Measurements from ENCODE around the gene LSAMP. TPM values are rescaled to one million over a fixed set of nuclear protein-coding genes. Genes with fewer than 3 reads are reported as not detected.

Gene LSAMP
- total RNA-seq, 1 donor from 2014 or later, result 4.4 TPM

DNA sequence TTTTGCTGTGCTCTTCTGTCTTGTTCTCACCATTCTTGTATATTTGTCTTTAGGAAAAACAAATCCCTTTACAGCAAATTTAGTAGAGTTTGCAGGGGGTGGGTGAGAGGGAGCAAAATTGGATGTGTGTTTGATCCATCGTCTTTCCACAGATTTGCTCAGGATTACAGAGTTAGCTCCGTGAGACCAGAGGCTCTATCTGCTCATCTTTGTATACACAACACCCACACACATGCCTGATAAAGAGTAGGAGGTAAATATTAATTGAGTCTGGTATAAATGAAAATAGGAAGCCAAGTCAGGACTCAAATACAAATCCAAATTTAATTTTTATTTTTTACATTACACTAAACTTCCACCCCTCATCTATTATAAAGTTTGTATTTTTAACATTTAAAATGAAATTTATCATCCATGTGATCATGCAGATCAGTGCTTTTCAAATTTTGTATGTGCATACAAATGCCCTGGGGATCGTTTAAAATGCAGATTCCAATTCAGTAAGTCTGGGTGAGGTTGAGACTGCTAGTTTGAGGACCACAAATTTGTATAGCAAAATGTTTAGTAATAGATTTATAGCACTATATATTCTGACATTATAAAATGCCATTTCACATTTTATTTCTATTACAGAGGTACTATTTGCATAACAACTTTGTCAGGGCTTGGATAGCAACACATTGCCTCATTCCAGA lies 326.7 kb downstream of the LSAMP start:
- no peak for DNase-seq (ENCODE audit: extremely low spot score, unreplicated experiment)
- TF ChIP-seq, protein P1, sequence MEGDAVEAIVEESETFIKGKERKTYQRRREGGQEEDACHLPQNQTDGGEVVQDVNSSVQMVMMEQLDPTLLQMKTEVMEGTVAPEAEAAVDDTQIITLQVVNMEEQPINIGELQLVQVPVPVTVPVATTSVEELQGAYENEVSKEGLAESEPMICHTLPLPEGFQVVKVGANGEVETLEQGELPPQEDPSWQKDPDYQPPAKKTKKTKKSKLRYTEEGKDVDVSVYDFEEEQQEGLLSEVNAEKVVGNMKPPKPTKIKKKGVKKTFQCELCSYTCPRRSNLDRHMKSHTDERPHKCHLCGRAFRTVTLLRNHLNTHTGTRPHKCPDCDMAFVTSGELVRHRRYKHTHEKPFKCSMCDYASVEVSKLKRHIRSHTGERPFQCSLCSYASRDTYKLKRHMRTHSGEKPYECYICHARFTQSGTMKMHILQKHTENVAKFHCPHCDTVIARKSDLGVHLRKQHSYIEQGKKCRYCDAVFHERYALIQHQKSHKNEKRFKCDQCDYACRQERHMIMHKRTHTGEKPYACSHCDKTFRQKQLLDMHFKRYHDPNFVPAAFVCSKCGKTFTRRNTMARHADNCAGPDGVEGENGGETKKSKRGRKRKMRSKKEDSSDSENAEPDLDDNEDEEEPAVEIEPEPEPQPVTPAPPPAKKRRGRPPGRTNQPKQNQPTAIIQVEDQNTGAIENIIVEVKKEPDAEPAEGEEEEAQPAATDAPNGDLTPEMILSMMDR (IDR thresholded peaks at IDR 0.05), result no peak
- no peak overlapping the region for H3K27ac Mint-ChIP-seq (ENCODE audit: unreplicated experiment)
- H3K27me3 Mint-ChIP-seq (ENCODE audit: unreplicated experiment), result peaks cover 4% of the 10 kb centered on the region
- H3K4me3 Mint-ChIP-seq (ENCODE audit: unreplicated experiment), result no peak overlapping the region
- no peaks in the 10 kb centered on the region for H3K36me3 Mint-ChIP-seq (ENCODE audit: unreplicated experiment)
- peaks cover 6% of the 10 kb centered on the region for H3K4me1 Mint-ChIP-seq (ENCODE audit: unreplicated experiment)
- no peaks in the 10 kb centered on the region for H3K9me3 Mint-ChIP-seq (ENCODE audit: unreplicated experiment)

DNA sequence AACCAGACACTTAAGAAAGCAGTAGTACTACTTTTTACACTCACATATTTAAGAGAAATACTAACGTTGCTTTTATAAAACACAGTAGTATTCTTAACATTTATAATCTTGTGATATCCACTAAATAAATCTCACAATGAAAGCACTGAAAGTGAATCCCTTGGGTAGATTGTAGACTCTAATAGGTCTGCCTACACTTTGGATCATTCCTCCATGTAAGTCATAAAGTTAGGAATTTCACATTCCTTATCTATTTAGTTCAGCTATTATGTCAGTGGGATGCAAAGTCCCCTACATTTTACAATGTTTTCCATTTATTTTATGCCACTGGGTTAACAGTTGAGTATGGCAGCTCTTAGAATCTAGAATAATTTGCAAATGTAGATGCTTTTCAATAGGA lies 330.7 kb downstream of the LSAMP start:
- H3K27me3 Mint-ChIP-seq (ENCODE audit: unreplicated experiment), result no peaks in the 10 kb centered on the region

DNA sequence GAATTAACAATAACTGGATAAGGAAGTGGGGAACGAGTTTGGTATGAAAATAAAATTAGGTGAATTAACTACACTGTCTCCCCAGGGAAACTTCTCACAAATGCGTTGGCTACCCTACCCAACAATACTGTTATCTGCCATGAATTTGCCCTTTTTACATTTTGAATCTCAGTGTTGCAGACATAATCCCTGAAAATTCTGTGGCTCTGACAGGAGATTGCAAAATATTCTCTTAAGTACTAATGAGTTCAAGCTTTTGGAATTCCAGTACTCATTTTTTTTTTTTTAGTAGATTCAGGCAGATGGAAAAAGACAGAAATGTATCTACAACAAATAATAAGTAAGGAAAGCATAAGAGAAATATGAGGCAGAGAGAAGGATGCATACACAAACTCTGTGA lies 332.6 kb downstream of the LSAMP start:
- DNase-seq (ENCODE audit: extremely low spot score, unreplicated experiment), result no peak
- H3K9me3 Mint-ChIP-seq (ENCODE audit: unreplicated experiment), result no peaks in the 10 kb centered on the region
- H3K4me1 Mint-ChIP-seq (ENCODE audit: unreplicated experiment), result peaks cover 10% of the 10 kb centered on the region
- H3K36me3 Mint-ChIP-seq (ENCODE audit: unreplicated experiment), result no peaks in the 10 kb centered on the region
- TF ChIP-seq, protein P1 (IDR thresholded peaks at IDR 0.05), result no peak
- H3K27me3 Mint-ChIP-seq (ENCODE audit: unreplicated experiment), result no peaks in the 10 kb centered on the region
- H3K27ac Mint-ChIP-seq (ENCODE audit: unreplicated experiment), result no peak overlapping the region
- H3K4me3 Mint-ChIP-seq (ENCODE audit: unreplicated experiment), result no peak overlapping the region

More for the DNA sequence above, 330.7 kb downstream of the LSAMP start:
- Mint-ChIP-seq H3K4me3 (ENCODE audit: unreplicated experiment) (no peak overlapping the region), H3K9me3 (ENCODE audit: unreplicated experiment) (no peaks in the 10 kb centered on the region), H3K36me3 (ENCODE audit: unreplicated experiment) (no peaks in the 10 kb centered on the region), H3K27ac (ENCODE audit: unreplicated experiment) (no peak overlapping the region), H3K4me1 (ENCODE audit: unreplicated experiment) (peaks cover 10% of the 10 kb centered on the region)
- DNase-seq (ENCODE audit: extremely low spot score, unreplicated experiment), result no peak
- TF ChIP-seq, protein P1 (IDR thresholded peaks at IDR 0.05), result no peak

DNA sequence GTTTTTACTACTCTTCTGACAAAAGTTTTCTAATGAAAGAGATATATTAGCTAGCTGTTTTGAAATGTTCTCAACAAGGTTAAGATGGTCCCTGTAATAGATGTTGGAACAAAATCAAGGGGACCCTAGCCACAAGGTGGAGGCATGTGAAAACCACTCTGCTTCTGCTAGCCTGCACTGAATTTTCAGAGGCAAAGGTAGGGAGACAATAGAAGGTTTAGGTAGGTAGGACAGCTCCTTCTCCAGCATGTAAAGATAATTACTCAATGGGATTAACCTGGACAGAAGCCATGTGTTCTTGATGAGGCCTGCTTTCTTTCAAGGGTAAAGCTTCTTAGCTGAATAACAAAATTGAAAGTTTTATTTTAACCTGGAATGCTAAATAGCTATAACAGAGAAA lies 333.5 kb downstream of the LSAMP start:
- Mint-ChIP-seq H3K9me3 (ENCODE audit: unreplicated experiment) (no peaks in the 10 kb centered on the region), H3K4me3 (ENCODE audit: unreplicated experiment) (no peak overlapping the region), H3K27me3 (ENCODE audit: unreplicated experiment) (no peaks in the 10 kb centered on the region), H3K27ac (ENCODE audit: unreplicated experiment) (no peak overlapping the region), H3K36me3 (ENCODE audit: unreplicated experiment) (no peaks in the 10 kb centered on the region), H3K4me1 (ENCODE audit: unreplicated experiment) (peaks cover 10% of the 10 kb centered on the region)
- TF ChIP-seq, protein P1 (IDR thresholded peaks at IDR 0.05), result no peak
- no peak for DNase-seq (ENCODE audit: extremely low spot score, unreplicated experiment)

DNA sequence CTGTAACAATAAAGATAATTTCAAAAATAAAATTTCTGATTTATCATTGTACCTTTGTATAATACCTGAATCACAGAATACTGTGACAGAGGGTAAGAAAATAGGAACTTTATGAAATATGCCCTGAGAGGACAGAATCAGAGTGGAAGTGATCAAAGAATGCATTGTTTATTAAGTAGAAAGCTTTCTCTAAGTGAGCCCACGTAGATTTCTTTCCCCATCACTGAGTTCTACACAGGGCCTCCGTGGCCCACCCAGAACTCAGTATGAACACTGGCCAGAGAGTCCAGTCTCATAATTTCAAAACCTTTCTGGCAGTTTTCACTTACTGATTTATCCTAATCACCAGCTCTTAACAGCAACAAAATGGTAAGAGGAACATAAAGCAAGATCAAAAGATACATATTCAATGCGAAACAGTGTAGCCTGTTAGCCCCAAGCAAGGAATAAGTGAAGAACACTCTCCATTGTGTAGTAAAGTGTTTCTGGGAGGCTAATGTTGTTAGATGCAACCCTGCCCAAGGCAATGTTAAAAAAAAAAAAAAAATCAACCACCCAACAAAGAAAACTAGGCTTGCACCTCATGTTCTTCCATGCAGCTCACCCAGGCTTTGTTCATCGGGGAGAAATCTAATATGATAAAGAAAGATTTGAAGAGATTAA lies 341.3 kb downstream of the LSAMP start:
- Mint-ChIP-seq H3K27me3 (ENCODE audit: unreplicated experiment) (no peaks in the 10 kb centered on the region), H3K4me3 (ENCODE audit: unreplicated experiment) (no peak overlapping the region), H3K4me1 (ENCODE audit: unreplicated experiment) (peaks cover 3% of the 10 kb centered on the region)

More for the DNA sequence above, 341.3 kb downstream of the LSAMP start:
- Mint-ChIP-seq H3K27ac (ENCODE audit: unreplicated experiment) (no peak overlapping the region), H3K36me3 (ENCODE audit: unreplicated experiment) (no peaks in the 10 kb centered on the region), H3K9me3 (ENCODE audit: unreplicated experiment) (no peaks in the 10 kb centered on the region)
- DNase-seq (ENCODE audit: extremely low spot score, unreplicated experiment), result no peak
- TF ChIP-seq, protein P1 (IDR thresholded peaks at IDR 0.05), result no peak

All from osteocyte (in vitro differentiated cells).